Neural cell (in vitro differentiated cells): Measurements from ENCODE around the gene FOXO4. TPM values are rescaled to one million over a fixed set of nuclear protein-coding genes. Genes with fewer than 3 reads are reported as not detected.

Experiments used
- H2AFZ ChIP-seq: fragments of 200-600, 300-800 bp; sonication (generic), shearing (Covaris generic); 2 replicates; pipeline ENCODE4 v1.6.0; 2014; ENCODE audit warnings: low read depth, mild to moderate bottlenecking, antibody characterized with exemption, low read length, moderate library complexity
- H3F3A ChIP-seq: fragments of 200-600 bp; shearing (Covaris generic); 2 replicates; pipeline ENCODE4 v1.6.1; 2016; ENCODE audit warnings: mild to moderate bottlenecking, moderate library complexity, mixed read lengths, antibody characterized with exemption, low read length; ENCODE audit not compliant: insufficient read depth, poor library complexity, severe bottlenecking
- H3K27ac ChIP-seq: fragments of 200-600, 300-800 bp; sonication (generic), shearing (Covaris generic); 2 replicates; pipeline ENCODE4 v1.5.1; 2014; ENCODE audit warnings: mild to moderate bottlenecking, low read length, moderate library complexity
- H3K27me3 ChIP-seq: fragments of 300-800, 200-600 bp; sonication (generic), shearing (Covaris generic); 2 replicates; pipeline ENCODE4 v1.6.0; 2014; ENCODE audit warnings: mild to moderate bottlenecking, low read depth, low read length, moderate library complexity; ENCODE audit not compliant: insufficient read depth
- H3K36me3 ChIP-seq: fragments of 300-800, 200-600 bp; sonication (generic), shearing (Covaris generic); 2 replicates; pipeline ENCODE4 v1.5.1; 2014; ENCODE audit warnings: mild to moderate bottlenecking, antibody characterized with exemption, low read length, moderate library complexity; ENCODE audit not compliant: insufficient read depth
- H3K4me2 ChIP-seq: fragments of 300-800, 200-600 bp; sonication (generic), shearing (Covaris generic); 2 replicates; pipeline ENCODE4 v1.6.0; 2014; ENCODE audit warnings: mild to moderate bottlenecking, low read length
- H3K4me3 ChIP-seq: fragments of 300-800, 200-600 bp; sonication (generic), shearing (Covaris generic); 2 replicates; pipeline ENCODE4 v1.5.1; 2014; ENCODE audit warnings: mild to moderate bottlenecking, low read length, moderate library complexity
- H3K79me2 ChIP-seq: fragments of 200-600 bp; shearing (Covaris generic); replicated peaks from 2 replicates; pipeline ENCODE4 v1.6.0; 2014; ENCODE audit warnings: mild to moderate bottlenecking, low read length, moderate library complexity; ENCODE audit not compliant: insufficient read depth
- H3K9ac ChIP-seq: fragments of 300-800, 200-600 bp; sonication (generic), shearing (Covaris generic); 2 replicates; pipeline ENCODE4 v1.6.1; 2016; ENCODE audit warnings: mild to moderate bottlenecking, low read length, mixed read lengths
- H3K9me2 ChIP-seq: fragments of 200-600 bp; shearing (Covaris generic); 2 replicates; pipeline ENCODE4 v1.6.1; 2016; ENCODE audit warnings: mild to moderate bottlenecking, low read length, mixed read lengths; ENCODE audit not compliant: insufficient read depth
- H3K9me3 ChIP-seq: fragments of 200-600, 300-800 bp; sonication (generic), shearing (Covaris generic); 2 replicates; pipeline ENCODE4 v1.6.1; 2016; ENCODE audit warnings: mild to moderate bottlenecking, mixed run types, low read length, moderate library complexity, mixed read lengths
- H4K20me1 ChIP-seq: fragments of 200-600 bp; shearing (Covaris generic); 2 replicates; pipeline ENCODE4 v1.6.1; 2016; ENCODE audit warnings: mild to moderate bottlenecking, mixed run types; ENCODE audit not compliant: insufficient read depth
- EP300 ChIP-seq: fragments of 450-650 bp; conservative IDR thresholded peaks from 2 replicates; pipeline ENCODE4 v1.6.1; 2014; ENCODE audit warnings: antibody characterized with exemption, mild to moderate bottlenecking, moderate library complexity; ENCODE audit not compliant: poor library complexity, severe bottlenecking
- EZH2 ChIP-seq: fragments of 200-600, 300-800 bp; shearing (Covaris generic), sonication (generic); IDR thresholded peaks from 2 replicates; pipeline ENCODE4 v1.6.1; 2014; ENCODE audit warnings: antibody characterized with exemption, low read length, borderline replicate concordance, mild to moderate bottlenecking; ENCODE audit not compliant: insufficient read depth, poor library complexity, severe bottlenecking
- MXI1 ChIP-seq: fragments of 450-650 bp; conservative IDR thresholded peaks from 2 replicates; pipeline ENCODE4 v1.6.1; 2014; ENCODE audit warnings: antibody characterized with exemption, mild to moderate bottlenecking; ENCODE audit not compliant: poor library complexity, severe bottlenecking
- POLR2AphosphoS5 ChIP-seq: IDR thresholded peaks from 2 replicates; pipeline ENCODE4 v1.6.1; 2012
- RAD21 ChIP-seq: fragments of 450-650 bp; conservative IDR thresholded peaks from 2 replicates; pipeline ENCODE4 v1.6.1; 2014; ENCODE audit warnings: antibody characterized with exemption, mild to moderate bottlenecking, moderate library complexity
- SMC3 ChIP-seq: fragments of 450-650 bp; conservative IDR thresholded peaks from 2 replicates; pipeline ENCODE4 v1.6.1; 2014; ENCODE audit warnings: antibody characterized with exemption, mild to moderate bottlenecking, moderate library complexity; ENCODE audit not compliant: poor library complexity
- TAF1 ChIP-seq: IDR thresholded peaks from 2 replicates; pipeline ENCODE4 v1.6.1; 2012; ENCODE audit warnings: low read depth
- polyA plus RNA-seq: library from polyadenylated mRNA; depleted of rRNA; stranded (reverse); fragments of >200 nt; gene quantifications from 2 replicates; pipeline ENCODE4 v1.2.3, GENCODE V29; 2014
- TF ChIP-seq, protein P1 (sequence below): IDR thresholded peaks from 2 replicates; pipeline ENCODE4 v1.6.1; 2012; ENCODE audit warnings: borderline replicate concordance
- TF ChIP-seq, protein P2 (sequence below): fragments of 450-650 bp; IDR thresholded peaks from 2 replicates; pipeline ENCODE4 v1.5.1; 2014; ENCODE audit warnings: antibody characterized with exemption, mild to moderate bottlenecking, moderate library complexity; ENCODE audit not compliant: poor library complexity, severe bottlenecking

FOXO4 gene
- polyA plus RNA-seq, 1 donor from 2014 or later, result 1.9 TPM

DNA sequence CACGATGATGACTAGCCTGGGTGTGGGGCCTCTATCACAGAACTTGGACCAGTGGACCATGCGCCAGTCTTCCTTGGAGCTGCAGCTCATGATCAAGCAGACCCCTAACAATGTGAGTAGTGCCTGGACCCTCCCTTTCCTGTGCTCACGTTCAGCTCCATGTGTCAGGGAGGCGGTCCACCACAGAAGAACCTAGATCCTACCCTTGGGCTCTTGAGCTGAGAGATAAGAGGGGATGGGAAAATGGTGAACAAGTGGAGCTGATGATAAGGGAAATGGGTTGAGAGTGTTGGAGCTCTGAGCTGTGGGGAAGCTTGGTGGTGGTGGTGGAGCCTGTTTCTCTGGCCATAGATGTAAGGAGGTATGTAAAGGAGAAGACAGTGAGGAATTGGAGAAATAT lies 35.9 kb downstream of the FOXO4 start:
- no peaks in the 10 kb centered on the region for H4K20me1 ChIP-seq
- H3K36me3 ChIP-seq, result no peaks in the 10 kb centered on the region
- no peaks in the 10 kb centered on the region for H3F3A ChIP-seq
- no peaks in the 10 kb centered on the region for H3K79me2 ChIP-seq
- H3K27me3 ChIP-seq, result no peaks in the 10 kb centered on the region
- no peak overlapping the region for H3K4me2 ChIP-seq
- H3K27ac ChIP-seq, result no peak overlapping the region
- no peak overlapping the region for H3K4me3 ChIP-seq
- H3K9me2 ChIP-seq, result no peaks in the 10 kb centered on the region
- TF ChIP-seq MXI1 (no peak), TAF1 (no peak), EP300 (no peak), POLR2AphosphoS5 (no peak), RAD21 (no peak), EZH2 (no peak), SMC3 (no peak)
- TF ChIP-seq, protein P1, sequence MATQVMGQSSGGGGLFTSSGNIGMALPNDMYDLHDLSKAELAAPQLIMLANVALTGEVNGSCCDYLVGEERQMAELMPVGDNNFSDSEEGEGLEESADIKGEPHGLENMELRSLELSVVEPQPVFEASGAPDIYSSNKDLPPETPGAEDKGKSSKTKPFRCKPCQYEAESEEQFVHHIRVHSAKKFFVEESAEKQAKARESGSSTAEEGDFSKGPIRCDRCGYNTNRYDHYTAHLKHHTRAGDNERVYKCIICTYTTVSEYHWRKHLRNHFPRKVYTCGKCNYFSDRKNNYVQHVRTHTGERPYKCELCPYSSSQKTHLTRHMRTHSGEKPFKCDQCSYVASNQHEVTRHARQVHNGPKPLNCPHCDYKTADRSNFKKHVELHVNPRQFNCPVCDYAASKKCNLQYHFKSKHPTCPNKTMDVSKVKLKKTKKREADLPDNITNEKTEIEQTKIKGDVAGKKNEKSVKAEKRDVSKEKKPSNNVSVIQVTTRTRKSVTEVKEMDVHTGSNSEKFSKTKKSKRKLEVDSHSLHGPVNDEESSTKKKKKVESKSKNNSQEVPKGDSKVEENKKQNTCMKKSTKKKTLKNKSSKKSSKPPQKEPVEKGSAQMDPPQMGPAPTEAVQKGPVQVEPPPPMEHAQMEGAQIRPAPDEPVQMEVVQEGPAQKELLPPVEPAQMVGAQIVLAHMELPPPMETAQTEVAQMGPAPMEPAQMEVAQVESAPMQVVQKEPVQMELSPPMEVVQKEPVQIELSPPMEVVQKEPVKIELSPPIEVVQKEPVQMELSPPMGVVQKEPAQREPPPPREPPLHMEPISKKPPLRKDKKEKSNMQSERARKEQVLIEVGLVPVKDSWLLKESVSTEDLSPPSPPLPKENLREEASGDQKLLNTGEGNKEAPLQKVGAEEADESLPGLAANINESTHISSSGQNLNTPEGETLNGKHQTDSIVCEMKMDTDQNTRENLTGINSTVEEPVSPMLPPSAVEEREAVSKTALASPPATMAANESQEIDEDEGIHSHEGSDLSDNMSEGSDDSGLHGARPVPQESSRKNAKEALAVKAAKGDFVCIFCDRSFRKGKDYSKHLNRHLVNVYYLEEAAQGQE, result no peak
- TF ChIP-seq, protein P2, sequence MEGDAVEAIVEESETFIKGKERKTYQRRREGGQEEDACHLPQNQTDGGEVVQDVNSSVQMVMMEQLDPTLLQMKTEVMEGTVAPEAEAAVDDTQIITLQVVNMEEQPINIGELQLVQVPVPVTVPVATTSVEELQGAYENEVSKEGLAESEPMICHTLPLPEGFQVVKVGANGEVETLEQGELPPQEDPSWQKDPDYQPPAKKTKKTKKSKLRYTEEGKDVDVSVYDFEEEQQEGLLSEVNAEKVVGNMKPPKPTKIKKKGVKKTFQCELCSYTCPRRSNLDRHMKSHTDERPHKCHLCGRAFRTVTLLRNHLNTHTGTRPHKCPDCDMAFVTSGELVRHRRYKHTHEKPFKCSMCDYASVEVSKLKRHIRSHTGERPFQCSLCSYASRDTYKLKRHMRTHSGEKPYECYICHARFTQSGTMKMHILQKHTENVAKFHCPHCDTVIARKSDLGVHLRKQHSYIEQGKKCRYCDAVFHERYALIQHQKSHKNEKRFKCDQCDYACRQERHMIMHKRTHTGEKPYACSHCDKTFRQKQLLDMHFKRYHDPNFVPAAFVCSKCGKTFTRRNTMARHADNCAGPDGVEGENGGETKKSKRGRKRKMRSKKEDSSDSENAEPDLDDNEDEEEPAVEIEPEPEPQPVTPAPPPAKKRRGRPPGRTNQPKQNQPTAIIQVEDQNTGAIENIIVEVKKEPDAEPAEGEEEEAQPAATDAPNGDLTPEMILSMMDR, result no peak
- H3K9ac ChIP-seq, result no peak overlapping the region
- no peaks in the 10 kb centered on the region for H3K9me3 ChIP-seq
- no peak overlapping the region for H2AFZ ChIP-seq

DNA sequence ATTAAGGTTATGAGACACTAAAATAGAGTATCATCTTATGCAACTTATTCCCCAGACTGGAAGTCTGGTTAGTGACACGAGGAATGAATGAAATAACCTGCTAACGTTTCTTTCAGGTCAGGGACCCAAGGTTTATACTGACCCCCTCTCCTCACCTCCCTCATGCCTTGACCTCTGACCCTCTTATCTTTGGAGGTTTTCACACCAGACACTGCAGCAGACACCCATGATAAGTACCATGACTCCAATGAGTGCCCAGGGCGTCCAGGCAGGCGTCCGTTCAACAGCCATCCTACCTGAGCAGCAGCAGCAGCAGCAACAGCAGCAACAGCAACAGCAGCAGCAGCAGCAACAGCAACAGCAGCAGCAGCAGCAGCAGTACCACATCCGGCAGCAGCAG lies 44.8 kb downstream of the FOXO4 start:
- H4K20me1 ChIP-seq, result no peaks in the 10 kb centered on the region
- no peaks in the 10 kb centered on the region for H3K9me2 ChIP-seq
- H2AFZ ChIP-seq, result no peak overlapping the region
- no peak overlapping the region for H3K27ac ChIP-seq
- no peak overlapping the region for H3K9ac ChIP-seq
- H3K9me3 ChIP-seq, result no peaks in the 10 kb centered on the region
- no peak overlapping the region for H3K4me2 ChIP-seq
- H3F3A ChIP-seq, result no peaks in the 10 kb centered on the region
- no peak overlapping the region for H3K4me3 ChIP-seq
- no peaks in the 10 kb centered on the region for H3K36me3 ChIP-seq
- peaks cover 11% of the 10 kb centered on the region for H3K79me2 ChIP-seq
- TF ChIP-seq, protein P1, result no peak
- no peak for TF ChIP-seq MXI1
- TF ChIP-seq RAD21, result no peak
- TF ChIP-seq, protein P2, result no peak
- TF ChIP-seq TAF1, result no peak
- TF ChIP-seq POLR2AphosphoS5, result no peak
- no peaks in the 10 kb centered on the region for H3K27me3 ChIP-seq
